ENCODE results near the gene SPINK4. TPM values are rescaled to one million over a fixed set of nuclear protein-coding genes. Genes with fewer than 3 reads are reported as not detected.

The SPINK4 gene
- total RNA-seq, 1 donor from 2014 or later = not detected

DNA sequence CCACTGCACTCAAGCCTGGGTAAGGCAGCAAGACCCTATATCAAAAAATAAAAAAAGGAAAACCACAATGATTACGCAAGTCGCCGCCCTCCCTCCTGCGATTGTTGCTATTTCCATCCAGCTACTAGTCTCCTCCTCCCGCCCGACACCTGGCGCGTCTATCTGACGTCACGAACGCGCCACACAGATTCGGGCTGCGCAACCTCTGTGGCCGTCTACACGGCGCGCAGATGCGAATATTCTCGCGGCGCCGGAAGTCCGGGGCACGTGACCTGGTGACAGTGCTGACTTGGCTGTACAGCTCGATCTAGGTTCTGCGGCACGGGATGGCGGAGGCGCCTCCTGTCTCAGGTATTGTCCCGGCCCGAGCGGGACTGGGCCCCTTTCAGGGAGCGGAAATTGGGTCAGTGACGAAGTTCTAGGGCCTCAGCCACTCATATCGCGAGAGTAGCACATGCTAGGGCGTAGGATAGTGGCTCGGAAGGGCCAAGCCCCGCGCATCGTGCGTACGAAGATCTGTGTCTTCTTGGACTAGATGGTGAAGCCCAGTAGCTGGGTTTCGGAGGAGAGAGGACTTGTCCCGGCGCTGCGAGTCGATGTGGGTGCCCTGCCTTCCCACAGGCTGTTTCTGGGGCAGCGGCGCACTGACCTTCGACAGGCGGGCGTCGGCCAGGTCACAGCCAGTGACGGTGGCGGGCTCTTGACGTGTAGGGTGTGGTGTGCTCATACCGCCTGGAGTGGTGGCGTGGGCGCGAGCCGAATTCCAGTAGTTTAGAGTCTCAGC is 50.5 kb downstream of the SPINK4 start, which contains the start of gene NFX1:
TSS of gene NFX1 (plus strand) at position 270 of the 784 bp plus-strand sequence. CDS start at position 327, 57 bp downstream.
- peak; percentile 81 for DNase-seq (ENCODE audit: extremely low read depth, low read depth, low spot score)

DNA sequence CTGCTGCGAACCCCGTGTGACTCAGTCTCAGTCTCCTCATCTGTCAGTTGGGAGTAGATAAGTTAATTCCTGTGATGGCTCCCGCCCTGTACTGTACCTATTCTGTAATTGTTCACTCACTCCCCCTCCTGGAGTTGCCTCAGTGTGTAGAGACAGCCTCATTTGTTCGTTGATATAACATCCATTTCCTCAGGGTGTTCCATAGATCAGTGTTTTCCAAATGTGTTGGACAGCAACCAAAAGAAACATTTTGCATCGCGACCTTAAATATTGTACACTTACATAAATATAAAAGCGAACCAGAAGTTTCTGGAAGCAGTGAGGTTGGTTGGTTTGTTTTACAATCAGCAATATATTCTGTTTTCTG is 51.0 kb downstream of the SPINK4 start:
- peak; percentile 20 for DNase-seq (ENCODE audit: extremely low read depth, low read depth, low spot score)

DNA sequence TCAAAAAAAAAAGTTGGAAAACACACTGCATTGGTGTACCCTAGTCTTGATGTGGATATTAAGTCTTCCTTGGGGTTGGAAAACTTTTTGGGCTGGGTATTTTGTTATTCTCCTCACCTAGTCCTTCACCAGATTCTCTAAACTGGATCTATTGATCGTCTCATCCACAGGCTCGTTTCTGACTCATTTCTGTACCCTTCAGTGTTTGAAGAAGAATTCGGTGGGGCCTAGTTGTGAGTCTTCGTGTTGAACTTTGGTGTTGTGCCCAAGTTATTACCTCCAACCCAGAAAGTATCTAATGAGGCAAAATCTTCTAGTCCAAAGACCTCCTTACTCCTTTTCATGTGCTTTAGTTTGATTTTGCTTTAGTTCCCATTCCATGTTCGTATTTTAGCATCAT is 51.9 kb downstream of the SPINK4 start:
- no peak for DNase-seq (ENCODE audit: extremely low read depth, low read depth, low spot score)

DNA sequence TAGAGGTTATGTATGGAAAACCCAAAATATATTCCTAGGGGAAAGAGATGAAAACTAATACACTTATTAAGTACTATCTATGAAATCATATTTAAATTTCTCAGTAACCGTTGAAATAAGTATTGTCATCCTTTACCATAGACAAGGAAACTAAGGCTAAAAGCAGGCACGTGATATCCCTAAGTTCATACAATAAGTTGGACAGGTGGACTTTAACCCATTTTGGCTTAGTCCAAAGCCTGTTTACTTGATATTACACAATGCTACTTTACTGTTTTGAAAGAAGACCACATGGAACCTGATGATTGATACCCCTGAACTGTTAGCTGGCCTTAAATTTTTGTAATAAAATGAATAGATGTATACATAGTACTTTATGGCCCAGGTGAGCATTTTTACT is 53.8 kb downstream of the SPINK4 start:
- DNase-seq (ENCODE audit: extremely low read depth, low read depth, low spot score) = no peak

DNA sequence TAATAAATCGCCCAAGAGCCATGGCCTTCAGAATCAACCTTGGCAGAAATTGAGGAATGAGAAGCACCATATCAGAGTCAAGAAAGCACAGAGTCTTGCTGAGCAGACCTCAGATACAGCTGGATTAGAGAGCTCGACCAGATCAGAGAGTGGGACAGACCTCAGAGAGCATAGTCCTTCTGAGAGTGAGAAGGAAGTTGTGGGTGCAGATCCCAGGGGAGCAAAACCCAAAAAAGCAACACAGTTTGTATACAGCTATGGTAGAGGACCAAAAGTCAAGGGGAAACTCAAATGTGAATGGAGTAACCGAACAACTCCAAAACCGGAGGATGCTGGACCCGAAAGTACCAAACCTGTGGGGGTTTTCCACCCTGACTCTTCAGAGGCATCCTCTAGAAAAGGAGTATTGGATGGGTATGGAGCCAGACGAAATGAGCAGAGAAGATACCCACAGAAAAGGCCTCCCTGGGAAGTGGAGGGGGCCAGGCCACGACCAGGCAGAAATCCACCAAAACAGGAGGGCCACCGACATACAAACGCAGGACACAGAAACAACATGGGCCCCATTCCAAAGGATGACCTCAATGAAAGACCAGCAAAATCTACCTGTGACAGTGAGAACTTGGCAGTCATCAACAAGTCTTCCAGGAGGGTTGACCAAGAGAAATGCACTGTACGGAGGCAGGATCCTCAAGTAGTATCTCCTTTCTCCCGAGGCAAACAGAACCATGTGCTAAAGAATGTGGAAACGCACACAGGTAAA is 54.9 kb downstream of the SPINK4 start:
- DNase-seq (ENCODE audit: extremely low read depth, low read depth, low spot score) = no peak

DNA sequence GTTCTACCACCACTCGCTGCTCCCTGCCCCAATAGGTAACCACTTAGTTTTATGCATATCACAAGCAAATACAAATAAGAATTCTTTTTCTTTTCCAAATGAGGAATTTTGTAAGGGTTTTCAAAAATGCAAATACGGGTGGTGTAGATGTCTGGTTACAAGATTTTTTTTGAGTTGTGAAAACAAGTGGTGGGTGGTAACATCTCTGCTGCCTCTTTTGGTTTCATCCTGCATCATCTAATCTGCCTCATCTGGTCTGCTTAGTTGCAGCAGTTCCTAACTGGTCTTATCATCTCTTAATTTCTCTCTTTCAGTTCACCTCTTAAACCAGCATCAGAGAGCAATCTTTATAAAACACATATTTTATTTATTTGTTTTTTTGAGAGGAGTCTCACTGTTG is 55.6 kb downstream of the SPINK4 start:
- DNase-seq (ENCODE audit: extremely low read depth, low read depth, low spot score) = no peak

DNA sequence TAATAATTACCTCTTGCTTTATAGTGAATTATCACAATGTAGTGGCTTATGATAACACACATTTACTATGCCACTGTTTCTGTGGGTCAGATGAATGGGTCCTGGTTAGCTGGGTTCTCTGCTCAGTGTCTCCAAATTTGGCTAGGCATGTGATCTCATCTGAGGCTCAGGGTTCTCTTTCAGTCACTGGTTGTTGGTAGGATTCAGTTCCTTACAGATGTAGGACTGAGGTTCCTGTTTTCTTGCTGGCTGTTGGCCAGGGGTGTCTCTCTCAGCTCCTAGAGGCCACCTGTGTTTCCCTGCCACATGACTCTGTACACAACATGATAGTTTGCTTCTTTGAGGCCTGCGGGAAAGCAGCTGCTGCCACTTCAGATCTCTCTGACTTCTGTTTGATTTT is 57.5 kb downstream of the SPINK4 start:
- no peak for DNase-seq (ENCODE audit: extremely low read depth, low read depth, low spot score)

Other genes starting within 250 kb of the SPINK4 start
- gene APTX, start 238.5 kb upstream of the SPINK4 start, total RNA-seq = 25.7 and 40.5 TPM in 2 replicates
- gene DNAJA1, start 214.9 kb upstream of the SPINK4 start, total RNA-seq = 197 and 203 TPM in 2 replicates
- 12.3 and 16.0 TPM in 2 replicates for gene SMU1, start 163.5 kb upstream of the SPINK4 start, total RNA-seq
- 57.3 and 71.0 TPM in 2 replicates for gene B4GALT1, start 72.8 kb upstream of the SPINK4 start, total RNA-seq
- gene BAG1, start 24.5 kb downstream of the SPINK4 start, total RNA-seq = 46.4 and 53.4 TPM in 2 replicates
- 56.5 and 64.9 TPM in 2 replicates for gene CHMP5, start 24.9 kb downstream of the SPINK4 start, total RNA-seq
- gene NFX1, start 50.3 kb downstream of the SPINK4 start, total RNA-seq = 19.2 and 24.0 TPM in 2 replicates
- not detected in 2 replicates for gene AQP7, start 162.4 kb downstream of the SPINK4 start, total RNA-seq
- gene AQP3, start 207.4 kb downstream of the SPINK4 start, total RNA-seq = 0.18 and 0.68 TPM in 2 replicates
- 23.5 and 24.0 TPM in 2 replicates for gene NOL6, start 233.8 kb downstream of the SPINK4 start, total RNA-seq

Data from glomerular endothelial cell (primary cell).